ENCODE results near the gene MUC5B. TPM values are rescaled to one million over a fixed set of nuclear protein-coding genes. Genes with fewer than 3 reads are reported as not detected.

The MUC5B gene
- total and polyA plus RNA-seq, 2 donors (not counting 1 experiment from before 2014, with no cell fraction given) = not detected

- H3K27me3 ChIP-seq (replicated peaks in 1 of 4; ENCODE audit: control extremely low read depth in 1 of 4, control insufficient read depth in 3 of 4, insufficient read depth in 4 of 4, low read length in 3 of 4) = peaks cover 0 to 2% (median 0%) of the 10 kb centered on the region in 4 experiments
- ChIA-PET POLR2A (no interaction called here), CTCF (no interaction called here)
- no peaks in the 10 kb centered on the region for H3K36me3 ChIP-seq (replicated peaks in 1 of 2; ENCODE audit: control extremely low read depth in 1 of 2, control insufficient read depth in 1 of 2, extremely low read depth in 1 of 2, insufficient read depth in 2 of 2, low read length in 1 of 2)
- Mint-ChIP-seq H3K4me1 (no peaks in the 10 kb centered on the region), H3K27me3 (no peaks in the 10 kb centered on the region), H3K4me3 (no peak overlapping the region), H3K27ac (no peak overlapping the region), H3K9me3 (ENCODE audit: insufficient read depth) (no peaks in the 10 kb centered on the region)
- peaks cover 0 to 9% (median 0%) of the 10 kb centered on the region in 3 donors for H3K9me3 ChIP-seq (ENCODE audit: control extremely low read depth in 1 of 3, control insufficient read depth in 2 of 3, insufficient read depth in 1 of 3, low read length in 2 of 3)
- intact Hi-C loops (cut with micrococcal nuclease) = no loop called here
- H3K4me1 ChIP-seq (ENCODE audit: control insufficient read depth in 2 of 2, insufficient read depth in 2 of 2, low read length in 2 of 2) = no peaks in the 10 kb centered on the region
- no peak overlapping the region for H3K4me2 ChIP-seq (replicated peaks; ENCODE audit: low read depth, low read length, poor library complexity, severe bottlenecking)
- no peak overlapping the region for H3K4me3 ChIP-seq (ENCODE audit: control extremely low read depth in 1 of 5, extremely low read depth in 1 of 5, insufficient read depth in 1 of 5, low read depth in 2 of 5, low read length in 4 of 5)
- H3K27ac ChIP-seq (ENCODE audit: low read length in 2 of 2) = no peak overlapping the region
- H2AFZ ChIP-seq (ENCODE audit: insufficient read depth, low read depth, low read length, poor library complexity, severe bottlenecking) = no peak overlapping the region
- no peak overlapping the region for H3K9ac ChIP-seq (ENCODE audit: low read length)
- no peak for TF ChIP-seq CTCF (IDR thresholded peaks at IDR 0.05)
- TF ChIP-seq EZH2 (IDR thresholded peaks at IDR 0.05; ENCODE audit: borderline replicate concordance, insufficient read depth, low read depth, low read length, poor library complexity, severe bottlenecking) = no peak
- 93% methylated on average over 36 of the region's 41 CpGs for WGBS (ENCODE audit: insufficient coverage)
- DNase-seq (no peak), ATAC-seq (ENCODE audit: low read depth) (no peak)
- H4K20me1 ChIP-seq (ENCODE audit: control insufficient read depth, insufficient read depth, low read length, poor library complexity, severe bottlenecking) = no peaks in the 10 kb centered on the region
- no peaks in the 10 kb centered on the region for H3K79me2 ChIP-seq (ENCODE audit: control insufficient read depth, insufficient read depth, low read length)
Measured at GRCh38 chr11:1195682-1196515, 27.0 kb upstream of the MUC5B start.

Data from B cell (primary cell).